SK-N-MC (cell line): ENCODE data around the gene ZNF462.

ENCODE experiments used
- EZH2 ChIP-seq: fragments of 200-600 bp; sonication (generic); IDR thresholded peaks from one replicate; pipeline ENCODE4 v1.6.1; 2017; ENCODE audit warnings: antibody characterized with exemption
- FOXP2 ChIP-seq: optimal IDR thresholded peaks from 2 replicates; pipeline ENCODE3; 2011; ENCODE audit warnings: mild to moderate bottlenecking, moderate library complexity; ENCODE audit not compliant: insufficient read depth; ENCODE audit errors: extremely low read length, control extremely low read depth
- POLR2AphosphoS5 ChIP-seq: IDR thresholded peaks from 2 replicates; pipeline ENCODE4 v1.6.1; 2012; ENCODE audit warnings: mild to moderate bottlenecking, low read depth, low read length, borderline replicate concordance

DNA sequence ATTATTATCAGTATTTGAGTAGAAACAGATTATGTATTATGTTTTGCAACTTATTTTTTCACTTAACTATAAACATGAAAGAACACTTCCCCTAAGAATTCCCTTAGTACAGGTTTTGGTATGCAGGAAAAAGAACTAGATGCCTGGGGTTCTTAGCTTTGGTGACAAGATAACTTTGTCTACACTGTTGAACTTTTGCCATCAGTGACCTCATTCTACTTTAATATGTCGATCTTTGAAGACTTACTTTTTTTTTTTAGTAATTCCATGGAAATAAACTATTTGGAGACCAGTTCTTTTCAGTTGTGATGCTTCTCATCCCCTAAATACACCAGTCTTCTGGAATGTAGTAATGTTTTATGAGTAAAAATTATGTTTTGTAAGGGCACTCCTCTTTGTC is 34.3 kb downstream of the ZNF462 start:
- TF ChIP-seq EZH2 (no peak), POLR2AphosphoS5 (no peak), FOXP2 (no peak)
